ENCODE measurements around the gene CSKMT.
"Not testable (repeated sequence)": the region's sequence is repeated elsewhere in the genome, so short reads cannot be mapped to it uniquely, and the experiment has no call there.

The CSKMT gene

DNA sequence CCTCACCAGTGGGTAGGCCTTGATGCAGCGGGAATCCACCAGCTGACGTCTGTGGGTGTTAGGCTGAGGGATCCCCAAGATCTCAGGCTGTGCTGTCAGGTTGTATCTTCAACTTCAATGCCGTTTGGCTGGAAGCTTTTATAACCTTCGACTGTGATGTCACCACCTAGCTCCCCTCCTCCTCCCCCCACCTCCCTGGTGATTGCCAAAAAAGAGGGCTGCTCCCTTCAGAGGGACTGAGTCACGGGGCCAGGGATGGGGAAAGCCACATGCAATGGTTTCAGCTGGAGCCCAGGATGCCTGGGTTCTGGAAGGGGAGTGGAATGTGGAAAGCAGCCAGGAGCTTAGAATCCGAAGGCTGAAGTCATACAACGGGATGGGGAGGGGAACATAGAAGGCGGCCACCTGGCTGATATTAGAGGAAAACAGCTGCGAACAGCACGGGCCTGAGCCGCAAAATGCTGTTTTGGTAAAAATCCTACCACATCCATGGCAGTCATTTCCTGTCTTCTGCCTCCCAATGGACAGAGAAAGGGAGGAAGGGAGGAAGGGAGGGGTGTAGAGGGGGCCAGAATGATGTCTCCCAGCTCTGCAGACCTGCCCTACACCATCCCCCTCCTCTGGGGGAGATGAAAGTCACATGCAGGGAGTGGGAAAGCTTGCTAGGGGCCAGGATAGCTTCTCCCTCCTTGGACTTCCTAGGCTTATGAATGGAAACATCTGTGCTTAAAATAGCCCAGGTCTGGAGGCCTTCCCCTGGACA lies 24.5 kb downstream of the CSKMT start, which contains the start of gene LRRN4CL:
LRRN4CL (minus strand) TSS at position 110 of the 763 bp plus-strand sequence. CDS start 1,022 bp downstream, outside the sequence.
- no peak for TF ChIP-seq CTCF (IDR thresholded peaks at IDR 0.05; ENCODE audit: low read depth, low read length)
- peak; percentile 74 for DNase-seq (ENCODE audit: low read depth, low spot score)
- in situ Hi-C loops (cut with HindIII; ENCODE audit: low sequenced_read_pairs), result no loop called here

DNA sequence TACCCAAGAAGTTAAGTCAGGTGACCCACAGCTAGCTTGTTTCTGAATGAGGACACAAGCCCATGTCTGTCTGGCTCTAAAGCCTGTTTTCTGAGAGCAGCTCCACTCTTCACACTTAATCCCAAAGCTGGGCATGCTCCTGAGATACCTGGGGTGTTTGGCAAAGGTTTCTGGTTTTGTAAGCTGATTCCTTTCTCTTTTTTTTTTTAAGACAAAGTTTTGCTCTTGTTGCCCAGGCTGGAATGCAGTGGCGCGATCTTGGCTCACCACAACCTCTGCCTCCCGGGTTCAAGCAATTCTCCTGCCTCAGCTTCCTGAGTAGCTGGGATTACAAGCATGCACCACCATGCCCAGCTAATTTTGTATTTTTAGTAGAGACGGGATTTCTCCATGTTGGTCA lies 28.5 kb downstream of the CSKMT start:
- in situ Hi-C loops (cut with HindIII; ENCODE audit: low sequenced_read_pairs); H3K4me3 ChIP-seq (ENCODE audit: low read depth, low read length); DNase-seq (ENCODE audit: low read depth, low spot score): not testable (repeated sequence)

More for the DNA sequence above, 24.5 kb downstream of the CSKMT start, which contains the start of gene LRRN4CL:
- H3K4me3 ChIP-seq (ENCODE audit: low read depth, low read length), result no peak within 1 kb of the TSS

GRCh38 chr11:62694455-62695167 lies 29.5 kb downstream of the CSKMT start:
- peak; percentile 85 for TF ChIP-seq CTCF (IDR thresholded peaks at IDR 0.05; ENCODE audit: low read depth, low read length)
- H3K4me3 ChIP-seq (ENCODE audit: low read depth, low read length), result no peak overlapping the region
- DNase-seq (ENCODE audit: low read depth, low spot score), result peak; percentile 73
- in situ Hi-C loops (cut with HindIII; ENCODE audit: low sequenced_read_pairs), result no loop called here

DNA sequence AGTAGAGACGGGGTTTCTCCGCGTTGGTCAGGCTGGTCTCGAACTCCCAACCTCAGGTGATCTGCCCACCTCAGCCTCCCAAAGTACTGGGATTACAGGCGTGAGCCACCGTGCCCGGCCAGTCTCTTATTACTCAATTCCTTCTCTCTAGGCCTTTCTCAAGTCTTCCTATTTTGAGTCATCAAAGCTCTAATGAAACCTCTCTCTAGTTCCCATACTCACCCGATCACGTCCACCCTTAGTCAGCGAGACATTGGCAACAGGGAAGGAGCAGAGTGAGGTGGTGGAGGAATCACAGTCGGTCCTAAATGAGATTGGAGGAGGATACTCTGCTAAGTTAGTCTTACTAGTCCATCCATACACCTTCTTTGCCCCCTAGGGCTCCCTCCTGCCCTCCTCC lies 37.1 kb downstream of the CSKMT start:
- no peak overlapping the region for H3K4me3 ChIP-seq (ENCODE audit: low read depth, low read length)
- in situ Hi-C loops (cut with HindIII; ENCODE audit: low sequenced_read_pairs), result no loop called here
- no peak for DNase-seq (ENCODE audit: low read depth, low spot score)
- no peak for TF ChIP-seq CTCF (IDR thresholded peaks at IDR 0.05; ENCODE audit: low read depth, low read length)

DNA sequence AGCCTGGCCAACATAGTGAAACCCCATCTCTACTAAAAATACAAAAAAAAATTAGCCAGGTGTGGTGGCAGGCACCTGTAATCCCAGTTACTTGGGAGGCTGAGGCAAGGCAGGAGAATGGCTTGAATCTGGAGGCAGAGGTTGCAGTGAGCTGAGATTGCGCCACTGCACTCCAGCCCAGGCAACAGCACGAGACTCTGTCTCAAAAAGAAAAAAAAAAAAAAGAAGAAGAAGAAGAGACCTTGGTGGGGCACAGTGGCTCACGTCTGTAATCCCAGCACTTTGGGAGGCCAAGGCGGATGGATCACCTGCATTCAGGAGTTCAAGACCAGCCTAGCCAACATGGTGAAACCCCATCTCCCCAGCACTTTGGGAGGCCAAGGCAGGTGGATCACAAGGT lies 38.8 kb downstream of the CSKMT start:
- DNase-seq (ENCODE audit: low read depth, low spot score); in situ Hi-C loops (cut with HindIII; ENCODE audit: low sequenced_read_pairs); H3K4me3 ChIP-seq (ENCODE audit: low read depth, low read length): not testable (repeated sequence)

DNA sequence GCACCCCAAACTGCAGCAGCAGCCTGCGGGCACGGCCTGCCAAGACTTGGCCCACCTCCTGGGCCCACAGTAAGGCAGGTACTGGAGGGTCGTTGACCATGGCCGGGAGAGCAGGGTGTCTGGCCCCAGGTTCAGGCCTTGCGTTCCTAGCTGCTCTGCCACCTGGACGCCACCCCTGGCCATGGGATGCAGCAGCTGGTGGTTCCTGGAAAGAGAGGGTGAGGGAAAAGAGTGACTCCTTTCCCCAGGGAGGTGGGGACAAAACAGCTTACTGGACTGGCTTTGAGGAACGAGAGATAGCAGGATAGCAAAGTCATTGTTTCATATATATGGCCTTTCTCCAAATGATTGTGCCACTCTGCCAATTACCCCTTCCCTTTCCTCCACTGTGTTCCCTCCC lies 40.3 kb downstream of the CSKMT start:
- DNase-seq (ENCODE audit: low read depth, low spot score), result no peak
- in situ Hi-C loops (cut with HindIII; ENCODE audit: low sequenced_read_pairs), result no loop called here
- no peak for TF ChIP-seq CTCF (IDR thresholded peaks at IDR 0.05; ENCODE audit: low read depth, low read length)
- peak overlapping the region; percentile 71 for H3K4me3 ChIP-seq (ENCODE audit: low read depth, low read length)

DNA sequence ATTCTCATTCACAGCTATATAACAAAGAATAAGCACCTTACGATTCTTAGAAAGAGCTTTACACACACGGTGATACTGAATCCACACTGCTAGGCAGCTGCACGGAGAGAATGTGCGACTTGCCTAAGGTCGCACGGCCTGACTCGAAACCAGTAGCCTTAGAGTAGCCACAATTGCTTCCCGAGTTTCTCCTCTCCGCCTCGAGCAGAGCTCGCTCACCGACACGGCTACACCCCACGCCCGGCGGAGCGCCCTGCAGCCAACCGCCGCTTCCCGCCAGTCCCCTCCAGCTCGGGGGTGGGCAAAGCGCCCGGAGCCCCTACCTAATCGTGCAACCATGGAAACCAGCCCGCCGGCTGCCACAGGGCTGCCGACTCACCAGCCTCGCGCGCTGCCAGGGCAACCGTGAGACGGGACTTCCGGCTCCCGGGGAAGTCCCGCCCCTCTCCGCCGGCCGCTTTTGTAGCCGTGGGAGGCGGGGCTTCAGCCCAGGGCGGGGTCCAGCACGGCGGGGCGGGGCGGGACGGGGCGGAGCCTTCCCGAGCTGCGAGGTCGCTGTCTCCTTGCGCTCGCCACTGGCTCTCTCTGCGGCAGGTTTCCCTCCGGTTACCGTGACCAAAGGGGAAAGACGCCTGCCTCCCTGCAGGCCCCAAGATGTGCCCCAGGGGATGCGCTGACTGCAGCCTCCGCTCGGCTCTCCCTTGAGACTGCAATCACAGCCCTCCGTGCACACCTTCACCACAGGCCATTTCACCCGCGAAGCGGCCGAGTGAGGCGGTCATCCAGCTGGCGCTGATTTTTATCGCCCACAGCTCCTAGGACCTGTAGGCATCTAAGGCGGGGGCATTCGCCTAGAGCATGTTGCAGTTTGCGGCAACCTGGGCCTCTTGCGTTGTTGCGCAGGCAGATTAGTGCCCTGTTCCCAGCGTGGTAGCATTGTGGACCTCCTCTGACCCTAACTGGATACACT lies 41.1 kb downstream of the CSKMT start:
- TF ChIP-seq CTCF (IDR thresholded peaks at IDR 0.05; ENCODE audit: low read depth, low read length), result no peak
- DNase-seq (ENCODE audit: low read depth, low spot score), result peak; percentile 97
- in situ Hi-C loops (cut with HindIII; ENCODE audit: low sequenced_read_pairs), result no loop called here
- peak overlapping the region; percentile 71 for H3K4me3 ChIP-seq (ENCODE audit: low read depth, low read length)

All from astrocyte of the spinal cord (primary cell).